Activated CD4-positive, alpha-beta T cell treated with anti-CD3 and anti-CD28 coated beads for 1 hour (primary cell): ENCODE measurements around the gene CTSF.

Experiments used
- DNase-seq: peaks from one replicate; pipeline ENCODE4 v3.0.0-alpha.2; 2020

CTSF gene

DNA sequence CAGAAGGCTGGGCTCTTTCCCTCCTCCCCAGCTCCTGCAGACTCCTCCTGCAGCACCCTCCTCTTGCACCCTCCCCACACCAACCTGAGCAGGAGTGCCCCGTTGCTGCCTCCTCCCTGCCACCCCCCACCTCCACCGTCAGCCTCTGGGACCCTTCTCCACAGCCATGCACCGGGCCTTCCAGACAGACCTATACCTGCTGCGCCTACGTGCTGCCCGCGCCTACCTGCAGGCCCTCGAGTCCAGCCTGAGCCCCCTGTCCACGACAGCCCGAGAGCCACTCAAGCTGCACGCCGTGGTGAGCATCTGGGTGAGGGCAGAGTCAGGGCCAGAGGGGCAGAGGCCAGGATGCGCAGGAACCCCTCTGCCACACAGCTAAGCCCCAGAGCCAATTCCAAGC is 38.8 kb downstream of the CTSF start:
- no peak for DNase-seq

GRCh38 chr11:66529069-66529468 is 39.3 kb downstream of the CTSF start:
- DNase-seq = no peak

DNA sequence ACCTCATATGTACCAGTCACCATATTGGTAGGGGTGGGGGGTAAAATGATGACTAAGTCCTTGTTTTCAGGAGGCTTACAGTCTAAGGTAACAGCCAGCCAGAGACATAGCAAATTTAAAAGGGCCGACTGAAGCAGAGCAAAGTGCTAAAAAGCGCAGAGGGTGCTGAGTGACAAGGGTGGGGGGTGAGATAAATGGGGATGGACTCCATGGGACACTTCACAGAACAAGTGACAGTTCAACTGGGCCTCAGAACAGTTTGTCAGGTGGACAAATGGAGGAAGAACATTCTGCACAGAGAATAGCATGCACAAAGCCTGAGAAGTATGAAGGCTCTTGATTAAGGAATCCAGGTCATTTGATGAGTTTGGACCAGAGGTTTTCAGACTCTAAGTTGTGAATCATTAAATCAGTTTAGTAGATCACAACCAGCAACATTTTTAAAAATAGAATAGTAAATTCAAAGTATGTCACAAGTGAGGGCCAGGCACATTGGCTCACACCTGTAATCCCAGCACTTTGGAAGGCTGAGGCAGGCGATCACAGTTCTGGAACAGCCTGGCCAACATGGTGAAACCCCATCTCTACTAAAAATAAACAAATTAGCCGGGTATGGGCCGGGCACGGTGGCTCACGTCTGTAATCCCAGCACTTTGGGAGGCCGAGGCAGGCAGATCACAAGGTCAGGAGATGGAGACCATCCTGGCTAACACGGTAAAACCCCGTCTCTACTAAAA is 43.9 kb downstream of the CTSF start:
- DNase-seq = no peak

- DNase-seq = no peak
Measured at GRCh38 chr11:66523611-66524010, 44.8 kb downstream of the CTSF start.
